HUES6 (cell line): Measurements from ENCODE around the gene NEMP1.

Source experiments
- H3K27ac ChIP-seq: 2 replicates; pipeline ENCODE4 v1.7.0; 2013; ENCODE audit warnings: low read depth, mild to moderate bottlenecking, low read length, inconsistent platforms
- H3K27me3 ChIP-seq: 2 replicates; pipeline ENCODE4 v1.6.1; 2013; ENCODE audit warnings: low read length; ENCODE audit not compliant: control insufficient read depth, insufficient read depth
- H3K36me3 ChIP-seq: 2 replicates; pipeline ENCODE4 v1.6.1; 2013; ENCODE audit warnings: low read length; ENCODE audit not compliant: control insufficient read depth, insufficient read depth
- H3K4me1 ChIP-seq: 2 replicates; pipeline ENCODE4 v1.6.1; 2013; ENCODE audit warnings: low read length; ENCODE audit not compliant: control insufficient read depth, insufficient read depth
- H3K4me3 ChIP-seq: 2 replicates; pipeline ENCODE4 v1.5.1; 2013; ENCODE audit warnings: low read depth, low read length
- H3K9ac ChIP-seq: one replicate; pipeline ENCODE4 v1.6.1; 2013; ENCODE audit warnings: mild to moderate bottlenecking, low read length
- H3K9me3 ChIP-seq: 2 replicates; pipeline ENCODE4 v1.6.1; 2013; ENCODE audit warnings: low read depth, low read length; ENCODE audit not compliant: control insufficient read depth, insufficient read depth

NEMP1 gene

GRCh38 chr12:57016348-57016747, 62.2 kb downstream of the NEMP1 start, which contains the start of gene TAC3:
Gene TAC3 (minus strand): TSS chr12:57016529. CDS start chr12:57015797, 732 bp downstream.
- Histone ChIP-seq H3K36me3 (no peaks in the 10 kb centered on the region), H3K9ac (no peak within 1 kb of the TSS), H3K9me3 (no peaks in the 10 kb centered on the region), H3K27me3 (no peaks in the 10 kb centered on the region), H3K27ac (no peak within 1 kb of the TSS), H3K4me3 (peak within 1 kb of the TSS; percentile 42), H3K4me1 (peaks cover 4% of the 10 kb centered on the region)

- Histone ChIP-seq H3K4me3 (no peak overlapping the region), H3K9ac (no peak overlapping the region), H3K27me3 (no peaks in the 10 kb centered on the region), H3K4me1 (peaks cover 26% of the 10 kb centered on the region), H3K27ac (no peak overlapping the region), H3K36me3 (no peaks in the 10 kb centered on the region), H3K9me3 (no peaks in the 10 kb centered on the region)
These were observed 65.8 kb downstream of the NEMP1 start for GRCh38 chr12:57012600-57013465.

- H3K4me3 ChIP-seq: no peak overlapping the region
- peaks cover 28% of the 10 kb centered on the region for H3K4me1 ChIP-seq
- H3K9ac ChIP-seq: no peak overlapping the region
- no peaks in the 10 kb centered on the region for H3K36me3 ChIP-seq
- H3K9me3 ChIP-seq: no peaks in the 10 kb centered on the region
- no peaks in the 10 kb centered on the region for H3K27me3 ChIP-seq
- no peak overlapping the region for H3K27ac ChIP-seq
These were observed 66.9 kb downstream of the NEMP1 start for GRCh38 chr12:57011438-57012424.

DNA sequence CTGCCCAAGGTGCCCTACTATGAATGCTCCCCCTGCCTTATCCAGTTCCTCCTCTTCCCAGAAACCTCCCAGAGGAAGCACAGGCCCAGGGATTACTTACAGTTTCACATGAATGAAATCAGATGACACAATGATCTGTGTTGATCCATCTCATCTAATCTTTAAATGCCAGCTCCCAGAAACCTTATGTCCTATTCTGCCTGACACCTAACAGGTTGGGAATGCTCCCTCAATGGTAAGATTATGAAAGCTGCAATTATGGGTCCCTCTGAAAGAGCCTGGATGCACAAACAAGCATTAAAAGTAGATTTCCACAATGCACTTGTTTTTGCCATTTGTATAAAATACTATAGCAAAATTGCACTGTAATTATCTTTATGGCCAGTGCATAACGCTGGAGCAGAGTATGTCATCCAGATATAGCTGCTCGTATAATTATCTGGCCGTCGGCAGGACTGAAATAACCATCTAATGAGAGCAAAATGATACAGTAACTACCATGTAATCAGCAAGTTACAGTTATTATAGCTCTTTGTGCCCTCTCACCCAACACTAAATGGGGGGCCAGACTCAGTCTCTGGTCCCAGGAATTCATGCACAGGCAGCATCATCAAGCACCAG, 67.9 kb downstream of the NEMP1 start:
- peaks cover 26% of the 10 kb centered on the region for H3K4me1 ChIP-seq
- H3K27me3 ChIP-seq: no peaks in the 10 kb centered on the region
- no peak overlapping the region for H3K4me3 ChIP-seq

DNA sequence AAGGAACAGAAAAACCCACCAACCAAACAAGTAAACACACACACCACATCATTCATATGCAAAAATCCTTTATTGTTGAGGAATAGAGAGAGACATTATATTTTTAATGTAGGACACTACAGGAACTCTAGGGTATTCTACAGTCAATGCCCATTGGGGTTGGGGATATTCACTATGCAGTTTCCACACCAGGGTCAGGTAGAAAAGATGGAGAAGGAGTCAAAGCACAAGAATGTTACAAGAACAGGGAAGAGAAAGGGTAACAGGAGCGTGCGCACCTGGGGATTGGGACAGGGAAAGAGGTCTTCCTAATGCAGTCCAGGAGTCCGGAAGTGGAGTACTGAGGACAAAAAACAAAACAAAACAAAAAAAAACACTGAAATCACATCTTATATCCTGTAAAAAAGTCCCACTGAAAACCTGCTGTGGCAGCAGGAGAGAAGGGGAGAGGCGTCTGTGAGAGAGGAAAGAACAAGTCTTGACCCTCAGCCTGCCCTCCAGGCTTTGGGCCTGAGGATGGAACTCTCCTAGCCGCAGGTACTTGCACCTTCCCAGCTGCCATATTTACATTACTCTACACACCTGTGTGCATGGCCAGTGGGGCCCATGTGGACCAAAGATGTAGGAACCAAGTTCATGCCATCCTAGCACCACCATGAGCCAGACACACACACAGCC, 68.5 kb downstream of the NEMP1 start:
- no peaks in the 10 kb centered on the region for H3K9me3 ChIP-seq
- no peak overlapping the region for H3K9ac ChIP-seq
- H3K4me3 ChIP-seq: no peak overlapping the region
- peaks cover 29% of the 10 kb centered on the region for H3K4me1 ChIP-seq
- H3K36me3 ChIP-seq: no peaks in the 10 kb centered on the region
- no peaks in the 10 kb centered on the region for H3K27me3 ChIP-seq
- no peak overlapping the region for H3K27ac ChIP-seq

More for the DNA sequence above, 67.9 kb downstream of the NEMP1 start:
- no peak overlapping the region for H3K9ac ChIP-seq
- no peaks in the 10 kb centered on the region for H3K9me3 ChIP-seq
- H3K27ac ChIP-seq: no peak overlapping the region
- H3K36me3 ChIP-seq: no peaks in the 10 kb centered on the region

DNA sequence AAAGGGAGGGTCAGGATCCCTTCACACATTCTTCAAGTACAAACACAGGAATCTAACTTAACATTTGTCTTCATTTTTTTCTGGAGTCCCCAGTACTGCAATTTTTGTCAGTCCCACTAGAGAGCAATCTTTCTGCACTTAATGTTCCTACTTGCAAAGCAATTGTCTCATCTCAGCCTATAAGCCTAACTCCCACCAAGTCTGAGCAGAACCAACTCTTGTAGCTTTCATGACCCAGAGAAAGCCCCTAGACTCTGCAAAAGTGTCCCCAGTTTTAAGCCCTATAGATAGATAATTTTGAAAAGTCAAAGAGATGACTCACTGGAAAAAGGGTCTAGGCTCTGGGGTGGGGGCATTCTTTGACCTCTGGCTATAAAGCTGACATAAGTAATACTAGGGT, 70.4 kb downstream of the NEMP1 start:
- Histone ChIP-seq H3K9me3 (no peaks in the 10 kb centered on the region), H3K4me3 (no peak overlapping the region), H3K27me3 (no peaks in the 10 kb centered on the region), H3K4me1 (peaks cover 29% of the 10 kb centered on the region), H3K9ac (no peak overlapping the region), H3K27ac (no peak overlapping the region), H3K36me3 (peaks cover 18% of the 10 kb centered on the region)

DNA sequence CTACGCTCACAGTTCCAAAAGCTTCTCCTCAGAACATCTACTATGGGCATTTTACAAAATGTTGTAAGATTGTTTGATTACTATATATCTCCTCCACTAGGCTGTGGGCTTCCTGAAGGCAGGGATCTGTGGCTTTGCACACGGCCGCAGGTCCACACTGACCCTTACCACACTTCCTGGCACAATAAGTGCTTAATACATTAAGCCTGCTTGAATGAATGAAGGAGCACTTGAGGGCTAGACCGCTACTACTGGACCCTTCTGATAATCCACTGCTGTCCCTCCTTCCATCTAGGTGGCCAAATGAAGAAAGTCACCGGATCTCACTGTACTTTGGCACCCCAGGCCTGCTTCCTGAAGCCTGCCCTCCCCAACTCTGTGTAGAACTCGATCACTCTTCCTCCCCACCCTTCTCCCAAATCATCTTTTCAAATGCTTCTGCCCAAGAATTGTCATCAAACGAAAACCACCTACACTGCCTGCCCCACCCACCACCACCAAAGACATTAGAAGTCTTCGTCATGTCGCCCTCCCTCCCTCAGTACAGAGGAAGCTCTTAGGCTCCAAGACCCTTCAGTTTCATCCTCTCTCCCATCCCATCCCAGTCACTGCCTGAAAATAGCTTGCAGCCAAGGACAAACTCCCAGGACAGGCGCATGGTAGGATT, 71.6 kb downstream of the NEMP1 start:
- Histone ChIP-seq H3K27me3 (no peaks in the 10 kb centered on the region), H3K9me3 (no peaks in the 10 kb centered on the region), H3K9ac (no peak overlapping the region), H3K36me3 (peaks cover 30% of the 10 kb centered on the region), H3K4me1 (peaks cover 29% of the 10 kb centered on the region), H3K4me3 (peak overlapping the region; percentile 44), H3K27ac (no peak overlapping the region)

- Histone ChIP-seq H3K9me3 (no peaks in the 10 kb centered on the region), H3K27me3 (no peaks in the 10 kb centered on the region), H3K27ac (peak within 1 kb of the TSS; percentile 82), H3K36me3 (peaks cover 36% of the 10 kb centered on the region), H3K4me1 (peaks cover 29% of the 10 kb centered on the region), H3K9ac (peak within 1 kb of the TSS; percentile 90), H3K4me3 (peak within 1 kb of the TSS; percentile 86)
These were observed 72.4 kb downstream of the NEMP1 start, which contains the start of gene ZBTB39 for GRCh38 chr12:57005980-57006808. Gene ZBTB39 (minus strand): TSS chr12:57006546. CDS start chr12:57004917, 1,629 bp downstream.
